ENCODE measurements around the gene TOR3A.
"Not testable (repeated sequence)": the region's sequence is repeated elsewhere in the genome, so short reads cannot be mapped to it uniquely, and the experiment has no call there.

Gene TOR3A, protein sequence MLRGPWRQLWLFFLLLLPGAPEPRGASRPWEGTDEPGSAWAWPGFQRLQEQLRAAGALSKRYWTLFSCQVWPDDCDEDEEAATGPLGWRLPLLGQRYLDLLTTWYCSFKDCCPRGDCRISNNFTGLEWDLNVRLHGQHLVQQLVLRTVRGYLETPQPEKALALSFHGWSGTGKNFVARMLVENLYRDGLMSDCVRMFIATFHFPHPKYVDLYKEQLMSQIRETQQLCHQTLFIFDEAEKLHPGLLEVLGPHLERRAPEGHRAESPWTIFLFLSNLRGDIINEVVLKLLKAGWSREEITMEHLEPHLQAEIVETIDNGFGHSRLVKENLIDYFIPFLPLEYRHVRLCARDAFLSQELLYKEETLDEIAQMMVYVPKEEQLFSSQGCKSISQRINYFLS

GRCh38 chr1:179081687-179082332, at the start of gene TOR3A:
Gene TOR3A (plus strand): TSS chr1:179082070. CDS start chr1:179082129, 59 bp downstream.
- no peaks in the 10 kb centered on the region for H3K9me3 Mint-ChIP-seq
- peak; percentile 81 for DNase-seq (ENCODE audit: low spot score)
- H3K27ac Mint-ChIP-seq, result peak within 1 kb of the TSS; percentile 98
- no peaks in the 10 kb centered on the region for H3K27me3 Mint-ChIP-seq (ENCODE audit: low read depth)
- peaks cover 18% of the 10 kb centered on the region for H3K36me3 Mint-ChIP-seq (ENCODE audit: low read depth)
- peak within 1 kb of the TSS; percentile 99 for H3K4me3 Mint-ChIP-seq
- peaks cover 16% of the 10 kb centered on the region for H3K4me1 Mint-ChIP-seq (ENCODE audit: low read depth)

DNA sequence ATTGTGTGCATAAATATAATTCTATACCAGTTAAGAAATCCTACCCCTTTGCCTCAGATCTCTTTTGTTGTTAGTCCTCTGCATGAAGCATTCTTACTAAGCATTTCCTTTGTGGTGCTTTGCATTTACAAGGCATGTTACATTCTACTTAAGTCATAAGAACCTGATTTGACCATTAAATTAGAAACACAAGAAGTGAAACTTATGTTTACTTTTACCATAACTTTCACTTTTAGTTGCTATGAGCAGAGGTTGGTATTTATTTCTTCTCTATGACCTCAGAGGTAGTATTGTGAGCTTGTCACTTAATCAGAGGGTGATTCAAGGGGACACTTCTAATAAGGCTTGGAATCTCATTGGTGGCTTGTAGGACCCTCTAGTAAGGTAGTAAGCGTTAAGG, 47.1 kb upstream of the TOR3A start:
- no peaks in the 10 kb centered on the region for H3K9me3 Mint-ChIP-seq

DNA sequence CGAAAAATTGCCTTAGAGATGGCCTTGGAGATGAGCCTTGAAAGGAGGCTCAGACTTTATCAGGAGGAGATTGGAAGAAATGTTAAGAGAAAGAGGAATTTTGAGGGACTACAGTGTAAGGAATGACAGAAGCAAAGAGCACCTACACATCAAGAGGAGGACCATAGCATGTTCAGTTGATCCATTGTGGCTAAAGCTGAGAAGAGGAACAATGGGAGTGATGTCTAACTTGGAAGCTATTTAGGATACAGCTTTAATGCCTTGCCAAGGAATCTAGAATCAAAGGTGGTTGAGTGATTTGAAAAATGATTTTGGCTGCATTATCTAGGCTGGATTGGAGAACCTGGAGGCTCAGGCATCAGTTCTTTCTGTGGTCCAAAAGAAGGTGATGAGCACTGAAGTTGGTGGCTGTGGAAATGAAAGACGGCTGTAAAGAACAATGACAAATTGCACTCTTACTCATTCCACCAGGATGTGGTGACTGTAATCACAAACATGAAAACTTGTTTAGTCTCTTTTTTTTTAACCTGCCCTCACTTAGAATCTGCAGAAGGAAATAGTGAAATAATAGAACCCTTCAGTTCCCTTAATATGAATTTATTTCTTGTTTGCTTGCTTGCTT, 44.9 kb upstream of the TOR3A start:
- DNase-seq (ENCODE audit: low spot score), result peak; percentile 46
- H3K4me3 Mint-ChIP-seq, result peak overlapping the region; percentile 11
- H3K9me3 Mint-ChIP-seq, result no peaks in the 10 kb centered on the region
- peak overlapping the region; percentile 62 for H3K27ac Mint-ChIP-seq
- no peaks in the 10 kb centered on the region for H3K27me3 Mint-ChIP-seq (ENCODE audit: low read depth)
- H3K36me3 Mint-ChIP-seq (ENCODE audit: low read depth), result peaks cover 18% of the 10 kb centered on the region
- H3K4me1 Mint-ChIP-seq (ENCODE audit: low read depth), result peaks cover 56% of the 10 kb centered on the region

More for the DNA sequence above, 47.1 kb upstream of the TOR3A start:
- Mint-ChIP-seq H3K4me1 (ENCODE audit: low read depth) (peaks cover 76% of the 10 kb centered on the region), H3K4me3 (peak overlapping the region; percentile 61), H3K27me3 (ENCODE audit: low read depth) (no peaks in the 10 kb centered on the region), H3K36me3 (ENCODE audit: low read depth) (peaks cover 15% of the 10 kb centered on the region), H3K27ac (peak overlapping the region; percentile 84)
- DNase-seq (ENCODE audit: low spot score), result no peak

GRCh38 chr1:179038528-179039281, 43.2 kb upstream of the TOR3A start:
- H3K4me3 Mint-ChIP-seq, result peak overlapping the region; percentile 58
- DNase-seq (ENCODE audit: low spot score), result no peak
- no peaks in the 10 kb centered on the region for H3K27me3 Mint-ChIP-seq (ENCODE audit: low read depth)
- H3K9me3 Mint-ChIP-seq, result no peaks in the 10 kb centered on the region
- peak overlapping the region; percentile 85 for H3K27ac Mint-ChIP-seq
- peaks cover 48% of the 10 kb centered on the region for H3K4me1 Mint-ChIP-seq (ENCODE audit: low read depth)
- H3K36me3 Mint-ChIP-seq (ENCODE audit: low read depth), result peaks cover 18% of the 10 kb centered on the region

GRCh38 chr1:179039502-179040174, 42.2 kb upstream of the TOR3A start:
- Mint-ChIP-seq H3K4me1 (ENCODE audit: low read depth) (peaks cover 40% of the 10 kb centered on the region), H3K4me3 (peak overlapping the region; percentile 58), H3K36me3 (ENCODE audit: low read depth) (peaks cover 14% of the 10 kb centered on the region), H3K27ac (peak overlapping the region; percentile 85)
- not testable (repeated sequence) for H3K27me3 Mint-ChIP-seq (ENCODE audit: low read depth); DNase-seq (ENCODE audit: low spot score); H3K9me3 Mint-ChIP-seq

DNA sequence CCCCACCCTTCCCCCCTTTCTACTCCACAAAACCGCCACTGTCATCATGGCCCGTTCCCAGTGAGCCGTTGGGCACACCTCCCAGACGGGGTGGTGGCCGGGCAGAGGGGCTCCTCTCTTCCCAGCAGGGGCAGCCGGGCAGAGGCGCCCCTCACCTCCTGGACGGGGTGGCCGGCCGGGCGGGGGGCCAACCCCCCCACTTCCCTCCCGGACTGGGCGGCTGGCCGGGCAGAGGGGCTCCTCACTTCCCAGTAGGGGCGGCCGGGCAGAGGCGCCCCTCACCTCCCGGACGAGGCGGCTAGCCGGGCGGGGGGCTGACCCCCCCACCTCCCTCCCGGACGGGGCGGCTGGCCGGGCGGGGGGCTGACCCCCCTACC, 41.7 kb upstream of the TOR3A start:
- Mint-ChIP-seq H3K36me3 (ENCODE audit: low read depth) (peaks cover 12% of the 10 kb centered on the region), H3K4me1 (ENCODE audit: low read depth) (peaks cover 35% of the 10 kb centered on the region)
- DNase-seq (ENCODE audit: low spot score); H3K4me3 Mint-ChIP-seq; H3K27me3 Mint-ChIP-seq (ENCODE audit: low read depth); H3K9me3 Mint-ChIP-seq; H3K27ac Mint-ChIP-seq: not testable (repeated sequence)

DNA sequence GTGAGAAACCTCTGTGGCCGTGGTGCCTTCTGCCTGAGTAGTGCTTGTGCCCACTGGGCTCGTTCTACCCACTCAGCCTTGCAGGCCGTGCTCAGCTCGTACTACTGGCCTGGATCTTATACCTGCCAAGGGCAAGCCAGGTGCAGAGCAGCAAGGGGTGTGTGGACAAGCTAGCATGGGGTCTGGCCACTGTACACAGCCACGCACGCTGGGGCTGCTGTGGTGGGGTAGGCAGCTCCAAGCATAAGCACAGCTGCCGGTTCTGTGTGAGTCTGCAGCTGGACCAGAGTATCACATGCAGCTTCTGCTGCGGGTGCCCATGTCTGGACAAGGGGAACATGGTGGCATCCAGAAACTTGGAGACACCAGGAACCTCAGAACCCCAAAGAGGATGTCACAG, 39.8 kb upstream of the TOR3A start:
- Mint-ChIP-seq H3K27ac (no peak overlapping the region), H3K4me1 (ENCODE audit: low read depth) (peaks cover 20% of the 10 kb centered on the region), H3K4me3 (no peak overlapping the region), H3K36me3 (ENCODE audit: low read depth) (peaks cover 15% of the 10 kb centered on the region), H3K9me3 (no peaks in the 10 kb centered on the region), H3K27me3 (ENCODE audit: low read depth) (no peaks in the 10 kb centered on the region)
- no peak for DNase-seq (ENCODE audit: low spot score)

DNA sequence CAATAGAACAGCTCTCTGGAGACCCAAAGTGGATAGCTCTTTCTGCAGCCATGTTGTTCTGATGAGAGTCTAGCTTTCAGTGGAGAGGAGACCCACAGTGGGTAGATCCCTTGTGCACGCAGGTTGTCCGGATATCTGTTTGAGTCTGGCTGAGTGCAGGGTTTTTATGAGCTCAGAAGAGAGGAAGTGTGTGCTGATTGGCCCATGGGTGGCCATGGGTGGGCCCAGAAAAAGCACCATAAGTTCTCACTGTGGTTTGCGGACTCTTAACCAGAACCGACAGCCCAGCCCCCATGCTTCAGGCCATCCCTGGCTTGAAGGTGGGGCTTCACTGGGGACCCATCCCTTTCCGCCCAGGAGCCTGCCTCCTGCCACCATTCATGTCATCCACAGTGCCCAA, 39.2 kb upstream of the TOR3A start:
- no peaks in the 10 kb centered on the region for H3K9me3 Mint-ChIP-seq
- DNase-seq (ENCODE audit: low spot score), result no peak
- no peak overlapping the region for H3K4me3 Mint-ChIP-seq
- no peak overlapping the region for H3K27ac Mint-ChIP-seq
- no peaks in the 10 kb centered on the region for H3K27me3 Mint-ChIP-seq (ENCODE audit: low read depth)
- H3K36me3 Mint-ChIP-seq (ENCODE audit: low read depth), result peaks cover 15% of the 10 kb centered on the region
- peaks cover 15% of the 10 kb centered on the region for H3K4me1 Mint-ChIP-seq (ENCODE audit: low read depth)

DNA sequence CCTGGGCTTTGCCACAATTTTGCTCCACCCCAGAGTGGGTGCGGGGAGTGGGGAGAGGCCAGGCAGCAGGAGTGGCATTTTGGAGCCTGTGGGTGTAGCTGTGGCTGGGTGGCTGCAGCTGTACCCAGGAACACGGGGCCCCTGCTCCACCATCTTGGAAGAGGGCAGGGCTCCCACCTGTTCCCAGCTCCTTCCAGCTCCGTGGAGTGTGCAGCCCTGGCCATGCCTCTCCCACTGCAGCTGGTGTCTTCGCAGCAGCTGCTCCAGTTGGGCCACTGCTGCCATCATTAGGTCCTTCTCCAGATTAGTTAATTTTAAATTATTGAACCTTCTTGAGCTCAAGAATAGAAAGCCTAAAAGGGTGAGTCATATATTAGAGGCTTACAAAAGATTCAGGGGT, 38.6 kb upstream of the TOR3A start:
- Mint-ChIP-seq H3K27ac (no peak overlapping the region), H3K4me3 (no peak overlapping the region), H3K9me3 (no peaks in the 10 kb centered on the region), H3K4me1 (ENCODE audit: low read depth) (peaks cover 12% of the 10 kb centered on the region), H3K36me3 (ENCODE audit: low read depth) (peaks cover 15% of the 10 kb centered on the region), H3K27me3 (ENCODE audit: low read depth) (no peaks in the 10 kb centered on the region)
- DNase-seq (ENCODE audit: low spot score), result no peak

DNA sequence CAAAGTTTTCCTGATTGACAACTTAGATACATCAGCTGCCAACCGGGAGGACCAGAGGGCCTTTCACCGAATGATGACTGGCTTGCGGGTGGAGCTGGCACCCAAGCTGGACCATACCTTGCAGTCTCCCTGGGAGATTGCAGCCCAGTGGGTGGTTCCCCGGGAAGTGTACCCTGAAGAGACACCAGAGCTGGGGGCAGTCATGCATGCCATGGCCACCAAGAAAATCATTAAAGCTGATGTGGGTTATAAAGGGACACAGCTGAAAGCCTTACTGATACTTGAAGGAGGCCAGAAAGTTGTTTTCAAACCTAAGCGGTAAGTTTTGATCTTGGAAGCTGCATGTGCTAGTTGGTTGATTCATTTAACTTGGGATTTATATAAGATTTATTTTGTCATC, 38.0 kb upstream of the TOR3A start:
- Mint-ChIP-seq H3K9me3 (no peaks in the 10 kb centered on the region), H3K4me1 (ENCODE audit: low read depth) (peaks cover 7% of the 10 kb centered on the region), H3K27me3 (ENCODE audit: low read depth) (no peaks in the 10 kb centered on the region), H3K36me3 (ENCODE audit: low read depth) (peaks cover 11% of the 10 kb centered on the region), H3K4me3 (no peak overlapping the region), H3K27ac (no peak overlapping the region)
- DNase-seq (ENCODE audit: low spot score), result no peak

- Mint-ChIP-seq H3K27me3 (ENCODE audit: low read depth) (no peaks in the 10 kb centered on the region), H3K9me3 (no peaks in the 10 kb centered on the region), H3K36me3 (ENCODE audit: low read depth) (peaks cover 3% of the 10 kb centered on the region), H3K4me3 (no peak overlapping the region), H3K27ac (no peak overlapping the region), H3K4me1 (ENCODE audit: low read depth) (peaks cover 2% of the 10 kb centered on the region)
- DNase-seq (ENCODE audit: low spot score), result no peak
These were observed 34.8 kb upstream of the TOR3A start for GRCh38 chr1:179046808-179047635.

GRCh38 chr1:179047636-179047997, 34.3 kb upstream of the TOR3A start:
- Mint-ChIP-seq H3K4me3 (no peak overlapping the region), H3K27ac (no peak overlapping the region)

More at GRCh38 chr1:179047636-179047997, 34.3 kb upstream of the TOR3A start:
- Mint-ChIP-seq H3K4me1 (ENCODE audit: low read depth) (peaks cover 2% of the 10 kb centered on the region), H3K36me3 (ENCODE audit: low read depth) (peaks cover 3% of the 10 kb centered on the region), H3K9me3 (no peaks in the 10 kb centered on the region), H3K27me3 (ENCODE audit: low read depth) (no peaks in the 10 kb centered on the region)
- DNase-seq (ENCODE audit: low spot score), result no peak

Data from T-helper 2 cell treated with Interferon-gamma antibody and Interleukin-4, amounts not matched to agents 5 μg/mL and 100 μg/mL, for 36 hours (primary cell).